IPS DF 6.9 (cell line): ENCODE measurements around the gene PER2.

ENCODE experiments used
- DNase-seq: peaks from one replicate; pipeline ENCODE4 v3.0.0-alpha.2; 2013; ENCODE audit warnings: low read depth, low spot score
- H3K27ac ChIP-seq: one replicate; pipeline ENCODE4 v1.5.1; 2013; ENCODE audit warnings: low read length, control low read depth
- H3K27me3 ChIP-seq: 2 replicates; pipeline ENCODE4 v1.6.1; 2013; ENCODE audit warnings: mild to moderate bottlenecking, low read length; ENCODE audit not compliant: control insufficient read depth, insufficient read depth
- H3K36me3 ChIP-seq: 2 replicates; pipeline ENCODE4 v1.6.1; 2013; ENCODE audit warnings: low read length; ENCODE audit not compliant: control insufficient read depth, insufficient read depth
- H3K4me1 ChIP-seq: 2 replicates; pipeline ENCODE4 v1.6.1; 2013; ENCODE audit warnings: low read length; ENCODE audit not compliant: control insufficient read depth, insufficient read depth
- H3K4me3 ChIP-seq: 2 replicates; pipeline ENCODE4 v1.5.1; 2013; ENCODE audit warnings: mild to moderate bottlenecking, low read length
- H3K9me3 ChIP-seq: 2 replicates; pipeline ENCODE4 v1.6.1; 2013; ENCODE audit warnings: low read length, inconsistent platforms; ENCODE audit not compliant: control insufficient read depth, insufficient read depth
- WGBS: extraction: QIAGEN DNeasy Blood & Tissue Kit; methylation state at CpG from one replicate; pipeline ENCODE4 v1.1.7; 2013; ENCODE audit warnings: mixed read lengths, missing lambda C conversion rate; ENCODE audit not compliant: insufficient read length, insufficient coverage; 5-methylcytosine and 5-hydroxymethylcytosine counted together

Gene PER2

DNA sequence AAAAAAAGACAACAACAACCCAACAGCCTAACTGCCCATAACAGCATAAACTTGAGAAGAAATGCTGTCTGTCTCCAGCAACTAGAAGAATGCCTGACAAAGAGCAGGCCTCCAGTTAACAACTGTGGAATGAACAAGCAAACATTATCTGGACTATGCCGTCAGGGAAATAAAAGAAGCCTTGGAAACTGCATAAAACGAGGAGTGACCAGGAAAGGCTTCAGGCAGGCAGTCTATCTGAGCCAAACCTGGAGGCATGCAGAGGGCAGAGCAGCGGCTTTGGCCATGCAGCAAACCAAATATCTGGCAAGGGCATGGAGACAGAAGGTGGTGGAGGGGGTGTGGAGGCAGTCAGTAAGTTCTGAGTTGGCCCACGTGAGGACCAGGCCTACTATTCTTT, 59.7 kb downstream of the PER2 start:
- no CpG with 5 or more reads among the region's 4 CpGs for WGBS

GRCh38 chr2:238227587-238228032, 60.8 kb downstream of the PER2 start:
- Histone ChIP-seq H3K9me3 (no peaks in the 10 kb centered on the region), H3K36me3 (no peaks in the 10 kb centered on the region), H3K4me1 (peaks cover 2% of the 10 kb centered on the region; the same call in 1 of the 2 replicates), H3K27ac (no peak overlapping the region), H3K4me3 (no peak overlapping the region), H3K27me3 (peaks cover 7% of the 10 kb centered on the region; the same call in 1 of the 2 replicates)
- no CpG with 5 or more reads among the region's 11 CpGs for WGBS
- no peak for DNase-seq

More for the DNA sequence above, 59.7 kb downstream of the PER2 start:
- H3K27me3 ChIP-seq, result peaks cover 7% of the 10 kb centered on the region; the same call in 1 of the 2 replicates
- DNase-seq, result no peak
- no peak overlapping the region for H3K27ac ChIP-seq
- H3K9me3 ChIP-seq, result no peaks in the 10 kb centered on the region
- no peaks in the 10 kb centered on the region for H3K36me3 ChIP-seq
- H3K4me1 ChIP-seq, result peaks cover 2% of the 10 kb centered on the region; the same call in 1 of the 2 replicates
- no peak overlapping the region for H3K4me3 ChIP-seq

DNA sequence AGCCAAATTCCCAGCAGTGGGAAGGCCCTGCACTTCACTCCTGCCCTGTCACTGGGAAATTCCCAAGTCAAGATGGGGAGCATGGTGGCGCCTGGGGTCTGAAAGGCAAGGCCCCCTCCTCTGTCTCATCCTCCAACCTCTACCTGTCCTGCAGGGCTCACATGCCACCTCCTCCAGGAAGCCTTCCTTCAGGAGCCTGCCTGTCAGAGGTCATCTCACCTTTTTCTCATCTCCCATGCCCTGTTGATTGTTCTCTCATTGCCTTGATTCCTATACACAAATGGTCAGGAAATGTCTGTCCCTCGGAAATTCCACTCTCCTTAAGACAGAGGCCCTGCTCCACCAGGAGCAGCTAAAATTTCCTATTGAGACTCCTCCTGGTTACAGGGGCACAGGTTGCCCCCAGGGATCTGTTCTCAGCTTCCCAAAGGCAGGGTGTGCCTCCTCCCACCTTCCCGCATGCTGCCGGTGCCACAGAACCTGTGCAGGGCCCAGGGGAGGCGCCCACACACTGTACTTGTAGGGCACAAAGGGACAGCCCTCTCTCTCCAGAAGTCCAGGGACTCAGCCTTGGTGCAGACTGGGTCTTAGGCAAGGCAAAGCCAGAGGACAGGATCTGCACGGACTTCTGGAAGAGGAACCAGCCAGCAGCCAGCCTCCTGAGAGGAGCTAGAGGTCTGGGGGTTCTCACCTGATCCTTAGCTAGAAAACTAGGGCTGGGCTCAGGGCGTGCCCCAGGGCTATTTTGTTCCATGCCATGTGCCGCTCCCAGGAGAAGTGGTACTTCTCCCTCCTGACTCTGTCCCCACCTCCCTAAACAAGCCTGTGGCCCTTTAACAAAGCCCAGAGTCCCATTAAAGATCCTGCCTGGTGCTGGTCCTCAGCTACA, 61.5 kb downstream of the PER2 start:
- Histone ChIP-seq H3K27ac (no peak overlapping the region), H3K4me1 (peaks cover 2% of the 10 kb centered on the region; the same call in 1 of the 2 replicates), H3K27me3 (peaks cover 7% of the 10 kb centered on the region; the same call in 1 of the 2 replicates), H3K4me3 (no peak overlapping the region), H3K9me3 (no peaks in the 10 kb centered on the region), H3K36me3 (no peaks in the 10 kb centered on the region)
- no CpG with 5 or more reads among the region's 8 CpGs for WGBS
- DNase-seq, result no peak

DNA sequence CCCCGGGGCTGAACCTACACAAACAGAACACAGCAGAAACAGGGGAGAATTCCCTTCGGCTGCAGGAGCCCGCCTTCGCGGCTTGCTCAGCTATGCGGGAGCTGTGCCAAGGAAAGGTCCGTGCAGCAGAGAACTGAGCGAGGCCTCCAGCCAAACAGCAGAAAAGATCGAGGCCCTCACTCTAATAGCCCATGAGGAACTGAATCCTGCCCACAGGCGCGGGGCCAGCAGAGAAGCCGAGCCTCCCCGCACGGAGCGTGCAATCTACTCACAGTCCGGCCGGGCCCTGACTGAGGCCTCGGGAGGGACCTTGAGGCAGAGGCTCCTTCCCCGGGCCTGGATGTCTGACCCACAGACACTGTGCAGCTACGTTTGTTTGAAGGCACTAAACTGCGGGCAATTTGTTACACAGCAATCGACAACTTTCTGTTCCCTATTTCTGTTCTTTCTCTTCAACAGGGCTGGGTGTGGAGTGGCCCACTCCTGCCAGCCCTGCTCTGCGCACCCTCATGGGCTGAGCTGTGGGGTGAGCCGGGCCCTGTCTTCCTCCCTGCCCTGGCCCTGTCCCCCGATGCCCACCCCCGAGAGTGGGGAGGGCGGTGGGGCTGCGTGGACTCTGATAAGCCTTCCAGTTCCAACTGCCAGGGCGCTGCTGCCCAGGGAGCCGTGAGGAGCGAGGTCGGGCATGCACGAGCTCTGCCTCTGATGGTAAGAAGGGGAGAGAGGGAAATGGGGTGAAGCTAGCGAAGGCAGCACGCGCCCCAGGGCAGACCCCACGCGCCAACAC, 62.3 kb downstream of the PER2 start:
- Histone ChIP-seq H3K36me3 (no peaks in the 10 kb centered on the region), H3K27ac (no peak overlapping the region), H3K9me3 (no peaks in the 10 kb centered on the region), H3K4me3 (no peak overlapping the region), H3K4me1 (peaks cover 2% of the 10 kb centered on the region), H3K27me3 (peaks cover 7% of the 10 kb centered on the region; the same call in 1 of the 2 replicates)
- no CpG with 5 or more reads among the region's 38 CpGs for WGBS
- DNase-seq, result no peak

DNA sequence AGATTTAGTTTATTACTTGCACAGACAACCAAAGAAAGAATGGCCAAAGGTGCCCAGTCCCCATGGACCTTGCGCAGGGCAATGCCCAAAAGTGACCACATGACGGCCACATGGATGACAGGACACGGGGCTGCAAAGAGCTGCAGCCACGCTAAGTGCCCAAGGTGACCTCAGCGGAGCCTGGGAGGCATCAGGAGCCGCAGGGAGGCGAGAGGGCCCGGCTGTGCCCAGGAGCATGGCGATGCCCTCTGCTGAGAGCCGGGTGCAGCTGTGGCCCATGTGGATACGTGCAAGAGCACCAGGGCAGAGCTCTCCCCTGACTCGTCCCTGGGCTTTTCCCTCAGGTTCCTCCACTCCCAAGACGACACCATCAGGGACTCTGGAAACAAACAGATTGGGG, 63.3 kb downstream of the PER2 start:
- no peaks in the 10 kb centered on the region for H3K27me3 ChIP-seq
- no peak for DNase-seq
- H3K9me3 ChIP-seq, result no peaks in the 10 kb centered on the region
- no peaks in the 10 kb centered on the region; the same call in 1 of the 2 replicates for H3K4me1 ChIP-seq
- H3K4me3 ChIP-seq, result no peak overlapping the region
- H3K27ac ChIP-seq, result no peak overlapping the region
- no CpG with 5 or more reads among the region's 13 CpGs for WGBS
- H3K36me3 ChIP-seq, result no peaks in the 10 kb centered on the region

DNA sequence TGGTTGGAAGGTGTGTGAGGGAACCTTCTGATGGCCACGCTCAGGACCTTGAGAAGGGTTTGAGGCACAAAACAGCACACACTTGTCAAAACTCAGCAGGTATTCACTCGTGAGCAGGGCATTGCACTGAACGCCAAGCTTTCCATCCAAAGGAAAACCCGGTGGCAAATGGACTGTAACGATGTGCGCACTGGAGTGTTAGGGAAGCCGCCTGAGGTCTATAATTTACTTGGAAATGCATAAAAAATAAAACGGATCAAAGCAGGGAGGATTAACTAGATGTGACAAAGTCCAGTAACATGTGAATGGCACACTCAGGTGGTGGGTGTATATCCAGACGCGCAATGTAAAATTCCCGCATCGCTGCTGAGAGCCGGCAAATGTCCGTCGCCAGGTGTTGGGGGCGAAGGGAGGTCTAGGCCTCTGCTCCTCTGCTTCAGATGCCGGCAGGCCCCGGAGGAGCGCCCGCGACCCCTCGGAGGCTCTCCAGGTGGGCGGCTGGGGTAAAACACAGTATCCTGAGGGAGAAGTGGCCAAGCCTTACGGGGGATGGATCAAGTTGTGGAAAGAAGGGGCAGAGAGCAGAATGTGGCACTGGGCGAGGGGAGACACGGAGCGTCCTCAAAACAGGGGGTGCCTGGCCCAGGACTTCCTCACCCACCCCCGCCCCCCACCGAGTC, 63.9 kb downstream of the PER2 start:
- Histone ChIP-seq H3K36me3 (no peaks in the 10 kb centered on the region), H3K4me1 (no peaks in the 10 kb centered on the region; the same call in 1 of the 2 replicates), H3K9me3 (no peaks in the 10 kb centered on the region), H3K4me3 (no peak overlapping the region), H3K27ac (no peak overlapping the region), H3K27me3 (no peaks in the 10 kb centered on the region)
- WGBS, result no CpG with 5 or more reads among the region's 29 CpGs
- DNase-seq, result no peak

DNA sequence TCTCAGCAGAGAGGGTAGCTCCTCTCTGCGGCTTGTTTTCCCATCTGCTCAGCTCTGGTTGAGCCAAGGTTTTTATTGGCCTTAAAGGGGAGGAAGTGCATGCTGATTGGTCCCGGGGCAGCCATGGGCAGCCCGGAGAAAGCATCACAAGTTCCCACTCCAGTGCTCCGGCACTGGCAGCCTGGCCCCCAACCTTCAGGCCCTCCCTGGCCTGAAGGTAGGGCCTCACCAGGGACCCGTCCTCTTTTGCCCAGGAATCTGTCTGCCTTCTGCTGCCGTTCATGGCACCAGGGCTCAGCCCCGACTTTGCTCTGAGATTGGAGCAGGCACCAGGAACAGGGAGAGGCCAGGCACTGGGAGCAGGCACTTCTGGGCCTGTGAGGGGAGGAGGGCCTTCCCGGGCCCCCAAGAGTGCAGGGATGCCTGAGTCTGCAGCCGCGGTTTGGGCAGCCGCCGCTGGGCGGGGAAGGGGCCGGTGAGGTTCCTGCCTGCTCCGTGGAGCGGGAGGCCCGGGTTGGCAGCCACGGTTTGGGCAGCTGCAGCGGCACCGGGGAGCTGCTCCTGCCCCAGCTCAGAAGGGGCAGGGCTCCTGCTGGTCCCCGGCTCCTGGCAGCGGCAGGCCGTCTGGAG, 67.4 kb downstream of the PER2 start:
- no peaks in the 10 kb centered on the region; the same call in 1 of the 2 replicates for H3K4me1 ChIP-seq
- H3K36me3 ChIP-seq, result no peaks in the 10 kb centered on the region
- H3K27ac ChIP-seq, result no peak overlapping the region
- H3K27me3 ChIP-seq, result no peaks in the 10 kb centered on the region
- H3K9me3 ChIP-seq, result no peaks in the 10 kb centered on the region
- no peak for DNase-seq
- H3K4me3 ChIP-seq, result no peak overlapping the region; the same call in 1 of the 2 replicates
- no CpG with 5 or more reads among the region's 23 CpGs for WGBS

DNA sequence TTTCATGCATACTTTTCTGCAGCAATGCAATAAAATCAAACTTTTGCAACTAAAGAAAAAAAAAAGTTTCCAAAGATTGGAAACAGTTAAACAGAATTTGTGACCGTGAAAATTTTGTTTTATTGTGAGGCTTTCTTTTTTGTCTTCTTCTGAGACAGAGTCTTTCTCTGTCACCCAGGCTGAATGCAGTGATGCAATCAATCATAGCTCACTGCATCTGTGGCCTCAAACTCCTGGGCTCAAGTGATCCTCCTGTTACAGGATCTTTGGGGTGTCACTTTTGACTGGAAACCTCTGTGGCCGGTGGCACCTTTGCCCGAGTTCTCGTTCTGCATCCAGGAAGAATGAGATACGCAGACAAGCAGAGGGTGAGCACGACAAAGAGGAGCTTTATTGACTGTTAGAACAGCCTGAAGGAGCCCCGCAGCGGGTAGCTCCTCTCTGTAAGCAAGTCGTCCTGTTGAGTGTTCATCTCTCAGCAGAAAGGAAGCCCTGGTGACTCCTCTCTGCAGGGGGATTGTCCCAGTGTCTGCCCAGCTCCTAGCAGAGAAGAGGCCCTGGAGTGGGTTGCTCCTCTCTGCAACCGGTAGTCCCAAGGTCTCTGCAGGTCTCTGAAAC, 68.0 kb downstream of the PER2 start:
- Histone ChIP-seq H3K36me3 (no peaks in the 10 kb centered on the region), H3K4me1 (no peaks in the 10 kb centered on the region; the same call in 1 of the 2 replicates), H3K9me3 (no peaks in the 10 kb centered on the region), H3K27me3 (no peaks in the 10 kb centered on the region), H3K4me3 (no peak overlapping the region), H3K27ac (no peak overlapping the region)
- DNase-seq, result no peak
- WGBS, result no CpG with 5 or more reads among the region's 10 CpGs

DNA sequence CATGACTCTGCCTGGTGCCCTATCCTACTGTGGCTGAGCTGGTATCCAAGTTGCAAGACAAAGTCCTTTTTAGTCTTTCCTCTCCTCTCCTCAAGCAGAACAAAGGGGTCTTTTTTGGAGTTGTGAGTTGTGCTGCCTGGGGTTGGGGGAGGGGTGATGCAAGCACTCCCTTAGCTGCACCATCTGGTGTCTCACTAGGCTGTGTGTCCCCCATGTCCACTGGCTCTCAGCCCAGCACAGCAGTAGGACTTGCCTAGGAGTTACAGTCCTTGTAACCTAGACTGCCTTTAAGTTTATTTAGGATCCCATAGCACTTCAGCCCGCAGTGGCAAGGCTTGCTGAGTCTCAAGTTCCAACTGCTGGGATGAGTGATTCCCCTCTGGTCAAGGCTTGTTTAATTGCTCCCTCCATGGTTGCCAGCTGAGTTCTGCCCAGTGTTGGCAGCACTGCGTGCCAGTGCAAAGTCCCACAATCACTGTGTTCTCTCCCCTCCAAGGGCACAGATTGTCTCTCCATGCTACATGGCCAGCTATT, 71.7 kb downstream of the PER2 start:
- WGBS, result no CpG with 5 or more reads among the region's 2 CpGs

More for the DNA sequence above, 71.7 kb downstream of the PER2 start:
- Histone ChIP-seq H3K36me3 (no peaks in the 10 kb centered on the region), H3K4me1 (no peaks in the 10 kb centered on the region; the same call in 1 of the 2 replicates), H3K27me3 (no peaks in the 10 kb centered on the region), H3K9me3 (no peaks in the 10 kb centered on the region), H3K4me3 (no peak overlapping the region), H3K27ac (no peak overlapping the region)
- DNase-seq, result no peak
